Neuronal stem cell (in vitro differentiated cells): ENCODE data around the gene APC.

Source experiments
- DNase-seq: peaks from one replicate; pipeline ENCODE4 v3.0.0-alpha.2; 2013; ENCODE audit warnings: low spot score
- H2AFZ ChIP-seq: one replicate; pipeline ENCODE4 v1.6.1; 2013; ENCODE audit warnings: mild to moderate bottlenecking, low read length, inconsistent platforms
- H2AK5ac ChIP-seq: 2 replicates; pipeline ENCODE4 v1.6.1; 2013; ENCODE audit warnings: low read depth, mild to moderate bottlenecking, inconsistent platforms, low read length, moderate library complexity, mixed read lengths
- H2BK120ac ChIP-seq: 2 replicates; pipeline ENCODE4 v1.6.1; 2013; ENCODE audit warnings: low read depth, mild to moderate bottlenecking, inconsistent platforms, low read length, moderate library complexity, mixed read lengths
- H2BK12ac ChIP-seq: one replicate; pipeline ENCODE4 v1.6.1; 2013; ENCODE audit warnings: low read length, inconsistent platforms
- H2BK15ac ChIP-seq: 2 replicates; pipeline ENCODE4 v1.6.1; 2013; ENCODE audit warnings: mild to moderate bottlenecking, low read length, inconsistent platforms, mixed read lengths
- H2BK5ac ChIP-seq: one replicate; pipeline ENCODE4 v1.6.1; 2013; ENCODE audit warnings: inconsistent platforms, mild to moderate bottlenecking, low read length, moderate library complexity
- H3K14ac ChIP-seq: one replicate; pipeline ENCODE4 v1.6.1; 2013; ENCODE audit warnings: low read length, inconsistent platforms
- H3K18ac ChIP-seq: 2 replicates; pipeline ENCODE4 v1.6.1; 2013; ENCODE audit warnings: low read length, inconsistent platforms
- H3K23ac ChIP-seq: 2 replicates; pipeline ENCODE4 v1.6.1; 2013; ENCODE audit warnings: low read depth, mild to moderate bottlenecking, mixed read lengths, low read length, inconsistent platforms; ENCODE audit not compliant: poor library complexity
- H3K27ac ChIP-seq: replicated peaks from 3 replicates; pipeline ENCODE4 v1.5.1; 2013; ENCODE audit warnings: low read length, inconsistent platforms
- H3K27me3 ChIP-seq, 3 experiments: 2 replicates each; pipeline ENCODE4 v1.6.1; 2013; ENCODE audit warnings: low read length in 3 of 3, mild to moderate bottlenecking in 2 of 3, inconsistent platforms in 1 of 3, low read depth in 1 of 3, mixed read lengths in 1 of 3, moderate library complexity in 1 of 3; ENCODE audit not compliant: control insufficient read depth in 3 of 3, insufficient read depth in 3 of 3
- H3K36me3 ChIP-seq, 2 donors: replicated peaks in 1 of 2; 2 replicates each; pipeline ENCODE4 v1.6.1; 2013; ENCODE audit warnings: low read length in 2 of 2; ENCODE audit not compliant: control insufficient read depth in 2 of 2, insufficient read depth in 2 of 2
- H3K4ac ChIP-seq: 2 replicates; pipeline ENCODE4 v1.6.1; 2013; ENCODE audit warnings: inconsistent platforms, mild to moderate bottlenecking, low read length, moderate library complexity
- H3K4me1 ChIP-seq, 2 donors: 1 replicate in 1 of 2; 2 replicates in 1 of 2; pipeline ENCODE4 v1.6.1; 2013; ENCODE audit warnings: low read length in 2 of 2, low read depth in 1 of 2; ENCODE audit not compliant: control insufficient read depth in 2 of 2, insufficient read depth in 1 of 2
- H3K4me2 ChIP-seq: one replicate; pipeline ENCODE4 v1.6.1; 2013; ENCODE audit warnings: mild to moderate bottlenecking, low read length, inconsistent platforms; ENCODE audit not compliant: insufficient read depth, poor library complexity, severe bottlenecking
- H3K4me3 ChIP-seq, 2 donors: 2 replicates each; pipeline ENCODE4 v1.5.1; 2013; ENCODE audit warnings: low read length in 2 of 2, mild to moderate bottlenecking in 2 of 2, inconsistent platforms in 1 of 2, moderate library complexity in 1 of 2
- H3K79me1 ChIP-seq: one replicate; pipeline ENCODE4 v1.6.1; 2013; ENCODE audit warnings: low read depth, mild to moderate bottlenecking, inconsistent platforms, low read length, moderate library complexity
- H3K9ac ChIP-seq: one replicate; pipeline ENCODE4 v1.6.1; 2013; ENCODE audit warnings: mild to moderate bottlenecking, low read depth, low read length, inconsistent platforms; ENCODE audit not compliant: poor library complexity
- H3K9me3 ChIP-seq, 2 donors: replicated peaks in 1 of 2; 2 replicates each; pipeline versions ENCODE3 to v1.6.1; 2013; ENCODE audit warnings: low read length in 2 of 2, mild to moderate bottlenecking in 2 of 2, inconsistent platforms in 1 of 2, low read depth in 1 of 2, mixed read lengths in 1 of 2, moderate library complexity in 1 of 2; ENCODE audit not compliant: control insufficient read depth in 2 of 2, insufficient read depth in 1 of 2
- H4K8ac ChIP-seq: one replicate; pipeline ENCODE4 v1.6.1; 2013; ENCODE audit warnings: low read depth, mild to moderate bottlenecking, inconsistent platforms, low read length, moderate library complexity
- H4K91ac ChIP-seq: one replicate; pipeline ENCODE4 v1.6.1; 2013; ENCODE audit warnings: low read length, low read depth, mild to moderate bottlenecking, inconsistent platforms; ENCODE audit not compliant: poor library complexity
- WGBS, 2 donors: extraction: QIAGEN DNeasy Blood & Tissue Kit; methylation state at CpG; one replicate each; pipeline ENCODE4 v1.1.7; 2013; ENCODE audit warnings: missing lambda C conversion rate in 2 of 2, mixed read lengths in 1 of 2; ENCODE audit not compliant: insufficient read length in 2 of 2, insufficient replicate concordance in 1 of 2; ENCODE audit errors: extremely low coverage in 2 of 2; 5-methylcytosine and 5-hydroxymethylcytosine counted together

The APC gene

DNA sequence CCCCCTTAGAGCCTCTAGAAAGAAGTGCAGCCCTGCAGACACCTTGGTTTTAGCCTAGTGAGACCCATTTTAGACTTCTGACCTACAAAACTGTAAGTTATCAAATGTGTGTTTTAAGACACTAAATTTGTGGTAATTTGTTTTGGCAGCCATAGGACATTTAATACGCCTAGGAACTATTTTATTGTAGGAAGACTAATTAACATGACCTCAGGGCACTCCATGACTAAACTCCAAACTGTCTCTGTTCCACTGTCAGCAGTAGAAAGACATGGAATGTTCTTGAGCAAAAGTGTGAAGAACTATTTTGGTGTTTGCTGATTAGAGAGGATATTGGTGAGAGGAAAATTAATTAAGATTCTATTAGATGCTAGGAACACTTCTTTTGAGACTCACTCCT lies 4.1 kb upstream of the APC start:
- H3K18ac ChIP-seq: no peak overlapping the region
- no peak overlapping the region for H2BK15ac ChIP-seq
- H4K91ac ChIP-seq: no peak overlapping the region
- H4K8ac ChIP-seq: no peak overlapping the region
- H3K27me3 ChIP-seq: no peaks in the 10 kb centered on the region
- H3K36me3 ChIP-seq: no peaks in the 10 kb centered on the region
- no peak overlapping the region for H3K4me3 ChIP-seq
- no peak overlapping the region for H2BK12ac ChIP-seq
- H3K14ac ChIP-seq: no peak overlapping the region
- no peaks in the 10 kb centered on the region for H3K9me3 ChIP-seq
- DNase-seq: no peak
- peaks cover 3% of the 10 kb centered on the region for H3K79me1 ChIP-seq
- no peak overlapping the region for H3K4ac ChIP-seq
- H3K9ac ChIP-seq: no peak overlapping the region
- no CpG with 5 or more reads among the region's 1 CpG for WGBS, 2 donors
- no peak overlapping the region for H2BK120ac ChIP-seq
- no peak overlapping the region for H2AK5ac ChIP-seq
- no peak overlapping the region for H3K27ac ChIP-seq
- H3K4me1 ChIP-seq: peaks cover 3 to 4% of the 10 kb centered on the region in 2 donors
- H3K23ac ChIP-seq: no peak overlapping the region
- no peak overlapping the region for H2BK5ac ChIP-seq
- no peak overlapping the region for H3K4me2 ChIP-seq
- H2AFZ ChIP-seq: no peak overlapping the region

DNA sequence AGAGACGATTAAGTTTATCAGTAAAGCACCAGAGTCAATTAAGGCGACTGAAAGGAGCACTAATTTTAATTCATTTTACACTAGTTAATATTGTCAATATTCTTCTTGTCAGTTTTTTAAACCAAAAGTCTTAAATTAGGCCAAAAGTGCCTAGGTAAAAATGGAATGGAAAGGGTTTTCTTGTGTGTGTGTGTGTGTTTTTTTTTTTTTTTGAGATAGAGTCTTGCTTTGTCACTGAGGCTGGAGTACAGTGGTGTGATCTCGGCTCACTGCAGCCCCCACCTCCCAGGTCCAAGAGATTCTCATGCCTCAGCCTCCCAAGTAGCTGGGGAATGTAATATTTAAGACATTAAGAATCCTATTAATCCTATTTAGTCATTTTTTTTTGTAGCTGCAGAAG lies 3.1 kb upstream of the APC start:
- Histone ChIP-seq H3K36me3 (no peaks in the 10 kb centered on the region), H3K4me1 (peaks cover 4 to 6% of the 10 kb centered on the region in 2 donors), H3K23ac (no peak overlapping the region), H4K91ac (no peak overlapping the region), H3K27me3 (no peaks in the 10 kb centered on the region), H3K18ac (no peak overlapping the region), H2AFZ (no peak overlapping the region), H4K8ac (no peak overlapping the region), H2BK120ac (no peak overlapping the region), H2BK12ac (no peak overlapping the region), H3K14ac (no peak overlapping the region), H2BK15ac (no peak overlapping the region), H3K4ac (no peak overlapping the region), H2AK5ac (no peak overlapping the region), H3K9me3 (no peaks in the 10 kb centered on the region), H3K9ac (no peak overlapping the region), H3K4me2 (no peak overlapping the region), H2BK5ac (no peak overlapping the region), H3K4me3 (no peak overlapping the region), H3K27ac (no peak overlapping the region), H3K79me1 (peaks cover 3% of the 10 kb centered on the region)
- no peak for DNase-seq
- WGBS, 2 donors: no CpG with 5 or more reads among the region's 3 CpGs

DNA sequence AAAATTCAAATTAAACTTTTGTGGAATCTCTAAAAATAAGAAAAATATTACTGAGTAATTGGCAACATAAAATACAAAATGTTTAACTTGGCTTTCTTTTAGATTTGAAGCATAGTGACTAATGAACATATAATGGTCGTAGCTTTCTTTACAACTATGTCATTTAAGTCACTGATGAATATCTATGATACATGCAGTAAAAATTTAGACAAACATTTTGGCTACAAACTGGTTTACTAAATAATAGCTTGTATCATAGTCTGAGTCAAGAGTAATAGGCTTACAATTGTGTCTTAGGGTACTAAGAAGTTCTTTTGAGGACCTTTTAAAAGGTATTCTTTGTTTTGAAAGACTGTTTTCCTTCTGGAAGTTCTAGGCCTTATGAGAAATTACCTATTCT lies 2.0 kb upstream of the APC start:
- Histone ChIP-seq H3K14ac (no peak overlapping the region), H3K9ac (no peak overlapping the region), H3K4me1 (peaks cover 4 to 6% of the 10 kb centered on the region in 2 donors), H2AFZ (no peak overlapping the region), H4K91ac (no peak overlapping the region), H3K27ac (no peak overlapping the region), H3K27me3 (no peaks in the 10 kb centered on the region), H2BK15ac (no peak overlapping the region), H3K9me3 (no peaks in the 10 kb centered on the region), H4K8ac (no peak overlapping the region), H2BK120ac (no peak overlapping the region), H3K4me2 (no peak overlapping the region), H3K23ac (no peak overlapping the region), H3K36me3 (no peaks in the 10 kb centered on the region), H2AK5ac (no peak overlapping the region), H2BK5ac (no peak overlapping the region), H3K4me3 (no peak overlapping the region), H3K79me1 (peaks cover 3% of the 10 kb centered on the region), H2BK12ac (no peak overlapping the region), H3K4ac (no peak overlapping the region), H3K18ac (no peak overlapping the region)
- no CpG with 5 or more reads among the region's 1 CpG for WGBS, 2 donors
- no peak for DNase-seq

DNA sequence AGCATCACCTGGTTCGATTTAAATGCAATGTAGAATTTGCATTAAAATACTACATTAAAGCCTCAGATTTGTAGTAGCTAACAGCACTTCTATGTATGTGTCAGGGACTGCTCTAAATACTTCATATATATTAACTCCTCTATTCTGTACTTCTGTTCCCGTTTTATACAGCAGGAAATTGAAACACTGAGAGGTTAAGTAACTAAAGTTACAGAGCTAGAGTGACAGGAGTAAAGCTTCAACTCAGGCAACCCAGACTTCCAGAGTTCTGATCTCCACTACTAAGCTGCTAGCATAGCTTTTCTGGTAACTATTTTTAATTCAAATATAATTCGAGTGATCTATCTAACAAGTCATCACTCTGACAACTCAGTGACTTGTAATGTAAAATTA lies 619 bp upstream of the APC start:
- H3K14ac ChIP-seq: no peak overlapping the region

More for the DNA sequence above, 619 bp upstream of the APC start:
- Histone ChIP-seq H3K18ac (no peak overlapping the region), H3K4me1 (peaks cover 4 to 6% of the 10 kb centered on the region in 2 donors), H3K79me1 (peaks cover 3% of the 10 kb centered on the region), H4K91ac (no peak overlapping the region), H2BK12ac (no peak overlapping the region), H3K9ac (no peak overlapping the region), H3K4me3 (peak overlapping the region in 1 of 2 donors; percentile 64), H2AFZ (peak overlapping the region; percentile 95), H3K27ac (no peak overlapping the region), H2BK15ac (no peak overlapping the region), H3K23ac (no peak overlapping the region), H3K4me2 (no peak overlapping the region), H3K4ac (no peak overlapping the region), H2BK5ac (no peak overlapping the region), H2AK5ac (no peak overlapping the region), H3K27me3 (no peaks in the 10 kb centered on the region), H4K8ac (no peak overlapping the region), H2BK120ac (no peak overlapping the region), H3K36me3 (no peaks in the 10 kb centered on the region), H3K9me3 (no peaks in the 10 kb centered on the region)
- WGBS, 2 donors: no CpG with 5 or more reads among the region's 3 CpGs
- no peak for DNase-seq
